GM12878 (cell line): ENCODE measurements around the gene LSAMP. TPM values are rescaled to one million over a fixed set of nuclear protein-coding genes. Genes with fewer than 3 reads are reported as not detected.

ENCODE experiments used
- ATAC-seq: fragments of 200-7000 bp; cut with Tn5 transposase; 3 replicates; pipeline ENCODE4 v1.9.1; 2020; ENCODE audit warnings: mild to moderate bottlenecking, moderate library complexity
- BruUV-seq: library from RNA; stranded (reverse); fragments of 400-500 nt; replicated peaks from 2 replicates; lab custom pipeline; 2021; lab: Mats Ljungman, UMichigan
- CTCF ChIA-PET: fragments of 300-600 bp; sonication (Branson Sonifier 250); formaldehyde crosslinking; extraction: SDS; loops from one replicate; lab custom pipeline; 2021; ENCODE audit warnings: inconsistent platforms; lab: Yijun Ruan, JAX
- POLR2A ChIA-PET: fragments of 350-600 bp; formaldehyde crosslinking; extraction: SDS; loops from one replicate; lab custom pipeline; 2021; ENCODE audit warnings: inconsistent platforms; lab: Charles Lee
- RAD21 ChIA-PET: fragments of 300-600 bp; sonication (Branson Sonifier 250); formaldehyde crosslinking; loops from one replicate; lab custom pipeline; 2023; ENCODE audit warnings: antibody characterized with exemption; ENCODE audit not compliant: unreplicated experiment; lab: Charles Lee
- SMC1A ChIA-PET: fragments of 300-600 bp; sonication (Branson Sonifier 250); formaldehyde crosslinking; loops from one replicate; lab custom pipeline; 2023; ENCODE audit not compliant: unreplicated experiment, uncharacterized antibody; lab: Charles Lee
- DNase-seq: peaks from one replicate; pipeline ENCODE4 v3.0.0-alpha.2; 2011; ENCODE audit warnings: low read depth, low spot score
- FAIRE-seq: peaks from 3 replicates; lab custom pipeline; 2011; peaks lifted over from hg19 to GRCh38; lab: Jason Lieb, UNC
- H2AFZ ChIP-seq: 2 replicates; pipeline ENCODE4 v1.6.0; 2011; ENCODE audit warnings: low read depth, low read length, control low read depth; ENCODE audit not compliant: control insufficient read depth
- H3K27ac ChIP-seq: 2 replicates; pipeline ENCODE4 v1.5.1; 2011; ENCODE audit warnings: control low read depth; ENCODE audit not compliant: control insufficient read depth, insufficient read depth
- H3K27me3 ChIP-seq, 2 experiments: replicated peaks in 1 of 2; 2 replicates each; pipeline versions ENCODE4 v1.6.0 to v1.6.1; 2011; ENCODE audit warnings: low read length in 1 of 2; ENCODE audit not compliant: control insufficient read depth in 2 of 2, insufficient read depth in 2 of 2
- H3K36me3 ChIP-seq, 2 experiments: 2 replicates each; pipeline ENCODE4 v1.5.1; 2011; ENCODE audit warnings: low read length in 1 of 2; ENCODE audit not compliant: control insufficient read depth in 2 of 2, insufficient read depth in 2 of 2
- H3K4me1 ChIP-seq: 2 replicates; pipeline ENCODE4 v1.6.1; 2011; ENCODE audit warnings: mild to moderate bottlenecking, low read length, moderate library complexity, mixed read lengths; ENCODE audit not compliant: control insufficient read depth, insufficient read depth
- H3K4me2 ChIP-seq: 2 replicates; pipeline ENCODE4 v1.6.0; 2011; ENCODE audit warnings: control low read depth; ENCODE audit not compliant: control insufficient read depth, insufficient read depth
- H3K4me3 ChIP-seq: fragments of 200-600 bp; sonication (generic); 2 replicates; pipeline ENCODE4 v1.5.1; 2016
- H3K79me2 ChIP-seq: 2 replicates; pipeline ENCODE4 v1.6.0; 2011; ENCODE audit warnings: low read length; ENCODE audit not compliant: control insufficient read depth, insufficient read depth
- H3K9ac ChIP-seq: 2 replicates; pipeline ENCODE4 v1.8.0; 2011; ENCODE audit warnings: low read length, control low read depth, mixed read lengths; ENCODE audit not compliant: control insufficient read depth, insufficient read depth
- H3K9me3 ChIP-seq: replicated peaks from 3 replicates; pipeline ENCODE4 v1.5.1; 2011; ENCODE audit warnings: mild to moderate bottlenecking, low read length; ENCODE audit not compliant: control insufficient read depth, insufficient read depth
- H4K20me1 ChIP-seq: 2 replicates; pipeline ENCODE4 v1.6.0; 2011; ENCODE audit not compliant: control insufficient read depth, insufficient read depth
- CHD4 ChIP-seq: fragments of 200-600 bp; sonication (generic); IDR thresholded peaks from 2 replicates; pipeline ENCODE4 v1.6.1; 2016; ENCODE audit warnings: mild to moderate bottlenecking
- CREM ChIP-seq: IDR thresholded peaks from 2 replicates; pipeline ENCODE4 v1.6.1; 2014; ENCODE audit warnings: antibody characterized with exemption, low read depth
- POLR2AphosphoS2 ChIP-seq: IDR thresholded peaks from 2 replicates; pipeline ENCODE4 v1.6.1; 2011; ENCODE audit warnings: low read depth, mild to moderate bottlenecking, low read length, improper control_type of control experiment, moderate library complexity
- PRDM15 ChIP-seq: fragments of 450-650 bp; formaldehyde crosslinking; IDR thresholded peaks from 2 replicates; pipeline ENCODE4 v1.4.0; 2020; ENCODE audit warnings: mild to moderate bottlenecking, moderate library complexity
- SMARCA5 ChIP-seq: fragments of 450-650 bp; IDR thresholded peaks from 2 replicates; pipeline ENCODE4 v1.6.1; 2017; ENCODE audit warnings: mild to moderate bottlenecking
- TBL1XR1 ChIP-seq: IDR thresholded peaks from 2 replicates; pipeline ENCODE4 v1.6.1; 2012; ENCODE audit warnings: low read depth, low read length, improper control_type of control experiment
- YBX1 ChIP-seq: fragments of 450-650 bp; IDR thresholded peaks from 2 replicates; pipeline ENCODE4 v1.6.1; 2016; ENCODE audit warnings: antibody characterized with exemption
- ZNF207 ChIP-seq: fragments of 450-650 bp; IDR thresholded peaks from 2 replicates; pipeline ENCODE4 v1.6.1; 2014; ENCODE audit warnings: antibody characterized with exemption, mild to moderate bottlenecking, borderline replicate concordance
- ZNF384 ChIP-seq: IDR thresholded peaks from 2 replicates; pipeline ENCODE4 v1.6.1; 2012; ENCODE audit warnings: low read depth, mild to moderate bottlenecking, low read length, improper control_type of control experiment, borderline replicate concordance
- WGBS: methylation state at CpG from one replicate; pipeline ENCODE4 v1.1.6; 2016; ENCODE audit warnings: low lambda C conversion rate; ENCODE audit not compliant: insufficient replicate concordance, insufficient coverage; ENCODE audit errors: missing lambda C conversion rate; 5-methylcytosine and 5-hydroxymethylcytosine counted together
- in situ Hi-C: fragments of 300-500 bp; cut with MboI; formaldehyde crosslinking; loops from 9 replicates; pipeline ENCODE4 v1.14.3; 2018; ENCODE audit warnings: mixed read lengths
- intact Hi-C: fragments of 100-400 bp; cut with micrococcal nuclease; formaldehyde crosslinking; loops from one replicate; pipeline ENCODE4 v1.14.2; 2022; ENCODE audit not compliant: unreplicated experiment
- polyA plus RNA-seq, 11 experiments: library from polyadenylated mRNA; depleted of rRNA in 4 of 11; unstranded in 6 of 11; stranded (reverse) in 5 of 11; fragments of >200 nt; fragmentation: Nextera tagmentation in 4 of 11; fragmentation: Illumina TruSeq in 1 of 11; extraction: Ambion mirVana in 4 of 11; extraction: Trizol in 1 of 11; gene quantifications; 1 replicate in 1 of 11; 2 replicates in 10 of 11; pipeline versions ENCODE4 v1.2.1 to v1.2.3, GENCODE V29; 2011 to 2016; ENCODE audit warnings: inconsistent platforms in 2 of 11, missing spikeins in 2 of 11, low read depth in 1 of 11
- total RNA-seq, 4 experiments: library from RNA; depleted of rRNA in 3 of 4; stranded (reverse); fragments of >200 nt in 3 of 4; fragmentation: Illumina TruSeq in 1 of 4; extraction: Trizol in 1 of 4; gene quantifications; 2 replicates each; pipeline versions ENCODE4 v1.2.1 to v1.2.3, GENCODE V29; 2013 to 2021
- TF ChIP-seq, protein P1 (sequence below): fragments of 450-650 bp; IDR thresholded peaks from 2 replicates; pipeline ENCODE4 v1.6.1; 2017; ENCODE audit warnings: mild to moderate bottlenecking, moderate library complexity
- TF ChIP-seq, protein P2 (sequence below): IDR thresholded peaks from 2 replicates; pipeline ENCODE4 v1.6.1; 2011; ENCODE audit warnings: borderline replicate concordance, low read depth, mild to moderate bottlenecking, moderate library complexity, mixed read lengths, low read length; ENCODE audit not compliant: insufficient read depth; ENCODE audit errors: extremely low read length
- TF ChIP-seq, protein P3 (sequence below): IDR thresholded peaks from 2 replicates; pipeline ENCODE4 v1.6.1; 2011; ENCODE audit warnings: mild to moderate bottlenecking, low read depth, low read length, moderate library complexity; ENCODE audit not compliant: insufficient replicate concordance

Gene LSAMP
- total and polyA plus RNA-seq, 10 of the 15 experiments (the other 5 are each of a cell fraction or from before 2014, with no cell fraction given): 2.0 to 12.7 (median 6.5) TPM

GRCh38 chr3:116492379-116492778 is 47.1 kb upstream of the LSAMP start:
- SMC1A ChIA-PET: interaction anchor here (1.3 kb wide), 1 partner anchor 409 kb away, joined by 3 read pairs; no protein-coding TSS in a partner anchor
- H3K27me3 ChIP-seq: no peaks in the 10 kb centered on the region
- no peak overlapping the region for H3K4me2 ChIP-seq
- H3K27ac ChIP-seq: no peak overlapping the region
- no peak overlapping the region for H2AFZ ChIP-seq
- CTCF ChIA-PET: interaction anchor here (1.0 kb wide), 1 partner anchor 24 kb away, joined by 3 read pairs; no protein-coding TSS in a partner anchor
- ATAC-seq (no peak; the same call in 2 of the 3 replicates), DNase-seq (no peak), FAIRE-seq (no peak)
- POLR2A ChIA-PET: no interaction called here
- H3K36me3 ChIP-seq: no peaks in the 10 kb centered on the region
- RAD21 ChIA-PET: no interaction called here
- H3K9me3 ChIP-seq: no peaks in the 10 kb centered on the region
- H3K4me1 ChIP-seq: no peaks in the 10 kb centered on the region
- H4K20me1 ChIP-seq: no peaks in the 10 kb centered on the region
- H3K9ac ChIP-seq: no peak overlapping the region
- BruUV-seq: no TSS peak
- in situ Hi-C loops: no loop called here
- 15% methylated on average over 2 of the region's 2 CpGs for WGBS
- no peak overlapping the region for H3K4me3 ChIP-seq
- intact Hi-C loops: no loop called here
- H3K79me2 ChIP-seq: no peaks in the 10 kb centered on the region
- TF ChIP-seq ZNF207 (no peak), SMARCA5 (no peak), ZNF384 (no peak), PRDM15 (CRISPR knock-in tag) (no peak), CHD4 (no peak), CREM (no peak), YBX1 (no peak), POLR2AphosphoS2 (no peak), TBL1XR1 (no peak)
- TF ChIP-seq, protein P1, sequence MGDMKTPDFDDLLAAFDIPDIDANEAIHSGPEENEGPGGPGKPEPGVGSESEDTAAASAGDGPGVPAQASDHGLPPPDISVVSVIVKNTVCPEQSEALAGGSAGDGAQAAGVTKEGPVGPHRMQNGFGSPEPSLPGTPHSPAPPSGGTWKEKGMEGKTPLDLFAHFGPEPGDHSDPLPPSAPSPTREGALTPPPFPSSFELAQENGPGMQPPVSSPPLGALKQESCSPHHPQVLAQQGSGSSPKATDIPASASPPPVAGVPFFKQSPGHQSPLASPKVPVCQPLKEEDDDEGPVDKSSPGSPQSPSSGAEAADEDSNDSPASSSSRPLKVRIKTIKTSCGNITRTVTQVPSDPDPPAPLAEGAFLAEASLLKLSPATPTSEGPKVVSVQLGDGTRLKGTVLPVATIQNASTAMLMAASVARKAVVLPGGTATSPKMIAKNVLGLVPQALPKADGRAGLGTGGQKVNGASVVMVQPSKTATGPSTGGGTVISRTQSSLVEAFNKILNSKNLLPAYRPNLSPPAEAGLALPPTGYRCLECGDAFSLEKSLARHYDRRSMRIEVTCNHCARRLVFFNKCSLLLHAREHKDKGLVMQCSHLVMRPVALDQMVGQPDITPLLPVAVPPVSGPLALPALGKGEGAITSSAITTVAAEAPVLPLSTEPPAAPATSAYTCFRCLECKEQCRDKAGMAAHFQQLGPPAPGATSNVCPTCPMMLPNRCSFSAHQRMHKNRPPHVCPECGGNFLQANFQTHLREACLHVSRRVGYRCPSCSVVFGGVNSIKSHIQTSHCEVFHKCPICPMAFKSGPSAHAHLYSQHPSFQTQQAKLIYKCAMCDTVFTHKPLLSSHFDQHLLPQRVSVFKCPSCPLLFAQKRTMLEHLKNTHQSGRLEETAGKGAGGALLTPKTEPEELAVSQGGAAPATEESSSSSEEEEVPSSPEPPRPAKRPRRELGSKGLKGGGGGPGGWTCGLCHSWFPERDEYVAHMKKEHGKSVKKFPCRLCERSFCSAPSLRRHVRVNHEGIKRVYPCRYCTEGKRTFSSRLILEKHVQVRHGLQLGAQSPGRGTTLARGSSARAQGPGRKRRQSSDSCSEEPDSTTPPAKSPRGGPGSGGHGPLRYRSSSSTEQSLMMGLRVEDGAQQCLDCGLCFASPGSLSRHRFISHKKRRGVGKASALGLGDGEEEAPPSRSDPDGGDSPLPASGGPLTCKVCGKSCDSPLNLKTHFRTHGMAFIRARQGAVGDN: no peak
- TF ChIP-seq, protein P2, sequence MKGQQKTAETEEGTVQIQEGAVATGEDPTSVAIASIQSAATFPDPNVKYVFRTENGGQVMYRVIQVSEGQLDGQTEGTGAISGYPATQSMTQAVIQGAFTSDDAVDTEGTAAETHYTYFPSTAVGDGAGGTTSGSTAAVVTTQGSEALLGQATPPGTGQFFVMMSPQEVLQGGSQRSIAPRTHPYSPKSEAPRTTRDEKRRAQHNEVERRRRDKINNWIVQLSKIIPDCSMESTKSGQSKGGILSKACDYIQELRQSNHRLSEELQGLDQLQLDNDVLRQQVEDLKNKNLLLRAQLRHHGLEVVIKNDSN: no peak
- TF ChIP-seq, protein P3, sequence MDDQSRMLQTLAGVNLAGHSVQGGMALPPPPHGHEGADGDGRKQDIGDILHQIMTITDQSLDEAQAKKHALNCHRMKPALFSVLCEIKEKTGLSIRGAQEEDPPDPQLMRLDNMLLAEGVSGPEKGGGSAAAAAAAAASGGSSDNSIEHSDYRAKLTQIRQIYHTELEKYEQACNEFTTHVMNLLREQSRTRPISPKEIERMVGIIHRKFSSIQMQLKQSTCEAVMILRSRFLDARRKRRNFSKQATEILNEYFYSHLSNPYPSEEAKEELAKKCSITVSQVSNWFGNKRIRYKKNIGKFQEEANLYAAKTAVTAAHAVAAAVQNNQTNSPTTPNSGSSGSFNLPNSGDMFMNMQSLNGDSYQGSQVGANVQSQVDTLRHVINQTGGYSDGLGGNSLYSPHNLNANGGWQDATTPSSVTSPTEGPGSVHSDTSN: no peak
